Mucosa of descending colon (tissue), 3 donors: Measurements from ENCODE around the gene ZNF608. TPM values are rescaled to one million over a fixed set of nuclear protein-coding genes. Genes with fewer than 3 reads are reported as not detected.

Experiments used
- ATAC-seq: fragments of 200-7000 bp; cut with Tn5 transposase; one replicate; pipeline ENCODE4 v1.9.1; 2020; ENCODE audit warnings: mild to moderate bottlenecking, moderate library complexity
- DNase-seq, 3 donors: peaks; one replicate each; pipeline ENCODE4 v3.0.0-alpha.2; 2020
- H3K36me3 ChIP-seq: fragments of 200-600 bp; one replicate; pipeline ENCODE4 v1.8.0; 2021; ENCODE audit warnings: low read depth, mild to moderate bottlenecking
- H3K4me1 ChIP-seq: fragments of 200-600 bp; one replicate; pipeline ENCODE4 v1.8.0; 2021; ENCODE audit warnings: low read depth, mild to moderate bottlenecking
- H3K4me3 ChIP-seq: fragments of 200-600 bp; one replicate; pipeline ENCODE4 v1.8.0; 2021; ENCODE audit warnings: mild to moderate bottlenecking
- H3K9me3 ChIP-seq: fragments of 200-600 bp; one replicate; pipeline ENCODE4 v1.8.0; 2021; ENCODE audit warnings: mild to moderate bottlenecking
- intact Hi-C, 2 donors: fragments of 100-400 bp; cut with DNase I in 1 of 2; cut with micrococcal nuclease in 1 of 2; formaldehyde crosslinking; loops; one replicate each; pipeline versions ENCODE4 v1.11.0 to v1.11.1; 2022; cut with DNase I, micrococcal nuclease
- total RNA-seq, 3 donors: library from RNA; stranded (reverse); fragmentation: NEBNext Ultra II Directional in 2 of 3; extraction: Animal tissue kit (Norgen Biotek cat#: 25700) in 2 of 3; gene quantifications; one replicate each; pipeline versions ENCODE4 v1.2.1 to v1.2.4, GENCODE V29; 2021 to 2023
- TF ChIP-seq, protein P1 (sequence below): fragments of 200-600 bp; IDR thresholded peaks from one replicate; pipeline ENCODE4 v1.8.0; 2022; ENCODE audit warnings: antibody characterized with exemption, mild to moderate bottlenecking
- donor health status: DM: no; HTN: no; CAD: no; lungs with moderate emphysema.
- donor health status: DM: no; HTN: no; CAD: no.
- donor health status: DM: no; HTN: yes; CAD: no.

The ZNF608 gene
- total RNA-seq, 3 donors from 2014 or later, result 19.7 to 32.3 (median 27.2) TPM

DNA sequence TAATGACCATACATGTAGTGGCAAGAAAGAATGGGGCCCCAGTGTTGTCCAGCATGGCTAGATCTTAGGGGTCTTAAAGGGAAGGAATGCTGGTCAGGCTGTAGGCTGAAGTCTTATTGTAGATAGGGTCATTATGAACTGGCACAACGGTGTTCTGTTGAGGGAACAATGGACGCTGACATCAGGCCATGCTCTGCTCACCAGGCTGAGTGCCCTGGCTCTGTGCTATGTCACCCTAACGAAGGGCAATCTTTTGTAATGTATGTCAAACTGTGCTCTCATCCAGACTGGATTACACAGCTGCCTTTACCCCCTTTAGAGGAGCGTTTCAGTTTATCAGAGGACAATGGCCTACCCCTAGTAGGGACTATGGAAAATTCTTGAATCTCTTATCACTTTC lies 14.6 kb upstream of the ZNF608 start:
- no peaks in the 10 kb centered on the region for H3K36me3 ChIP-seq
- H3K4me3 ChIP-seq, result no peak overlapping the region
- no peaks in the 10 kb centered on the region for H3K9me3 ChIP-seq
- H3K4me1 ChIP-seq, result no peaks in the 10 kb centered on the region
- no peak for ATAC-seq
- DNase-seq, result no peak
- TF ChIP-seq, protein P1, sequence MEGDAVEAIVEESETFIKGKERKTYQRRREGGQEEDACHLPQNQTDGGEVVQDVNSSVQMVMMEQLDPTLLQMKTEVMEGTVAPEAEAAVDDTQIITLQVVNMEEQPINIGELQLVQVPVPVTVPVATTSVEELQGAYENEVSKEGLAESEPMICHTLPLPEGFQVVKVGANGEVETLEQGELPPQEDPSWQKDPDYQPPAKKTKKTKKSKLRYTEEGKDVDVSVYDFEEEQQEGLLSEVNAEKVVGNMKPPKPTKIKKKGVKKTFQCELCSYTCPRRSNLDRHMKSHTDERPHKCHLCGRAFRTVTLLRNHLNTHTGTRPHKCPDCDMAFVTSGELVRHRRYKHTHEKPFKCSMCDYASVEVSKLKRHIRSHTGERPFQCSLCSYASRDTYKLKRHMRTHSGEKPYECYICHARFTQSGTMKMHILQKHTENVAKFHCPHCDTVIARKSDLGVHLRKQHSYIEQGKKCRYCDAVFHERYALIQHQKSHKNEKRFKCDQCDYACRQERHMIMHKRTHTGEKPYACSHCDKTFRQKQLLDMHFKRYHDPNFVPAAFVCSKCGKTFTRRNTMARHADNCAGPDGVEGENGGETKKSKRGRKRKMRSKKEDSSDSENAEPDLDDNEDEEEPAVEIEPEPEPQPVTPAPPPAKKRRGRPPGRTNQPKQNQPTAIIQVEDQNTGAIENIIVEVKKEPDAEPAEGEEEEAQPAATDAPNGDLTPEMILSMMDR, result no peak
- intact Hi-C loops, result no loop called here

DNA sequence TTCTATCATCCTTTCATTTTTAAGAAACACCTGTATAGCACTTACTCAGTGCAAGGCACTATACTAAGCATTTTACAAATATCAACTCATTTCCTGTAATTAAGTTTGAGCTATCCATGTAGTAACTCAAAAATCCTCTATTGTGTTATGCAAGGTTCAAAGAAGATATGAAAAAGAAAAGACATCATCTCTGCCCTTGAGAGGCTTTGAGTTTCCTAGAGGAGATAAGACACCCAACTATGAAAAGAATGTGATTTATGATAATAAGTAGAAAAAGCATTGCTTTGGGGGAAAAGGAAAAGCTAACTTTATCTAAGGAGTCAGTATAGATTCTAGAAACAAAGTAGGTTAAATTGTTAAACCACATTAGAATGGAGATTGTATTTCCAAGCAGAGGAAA lies 14.2 kb upstream of the ZNF608 start:
- H3K36me3 ChIP-seq, result no peaks in the 10 kb centered on the region
- DNase-seq, result no peak
- H3K4me1 ChIP-seq, result no peaks in the 10 kb centered on the region
- TF ChIP-seq, protein P1, result no peak
- intact Hi-C loops, result no loop called here
- ATAC-seq, result no peak
- H3K4me3 ChIP-seq, result no peak overlapping the region
- no peaks in the 10 kb centered on the region for H3K9me3 ChIP-seq

DNA sequence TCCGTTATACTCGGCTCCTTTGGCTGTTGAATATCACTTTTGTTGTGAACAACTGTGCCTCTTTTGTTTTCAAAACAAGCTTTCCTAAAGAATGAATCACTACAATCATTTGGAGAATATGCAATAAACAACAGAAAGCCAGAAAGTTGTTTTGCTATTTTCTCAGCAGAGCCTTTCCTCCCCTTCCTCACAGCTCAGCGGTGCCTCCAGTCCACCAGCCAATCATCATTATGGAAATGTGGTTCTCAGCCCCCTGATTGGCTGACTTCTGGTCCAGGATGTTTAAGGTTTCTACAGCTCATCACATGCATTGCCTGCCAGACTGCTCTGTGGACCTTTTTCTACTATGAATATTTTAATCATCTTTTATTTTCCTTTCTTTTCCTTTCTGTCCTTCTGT lies 9.1 kb upstream of the ZNF608 start:
- H3K9me3 ChIP-seq, result no peaks in the 10 kb centered on the region
- intact Hi-C loops, result no loop called here
- no peak overlapping the region for H3K4me3 ChIP-seq
- no peaks in the 10 kb centered on the region for H3K4me1 ChIP-seq
- no peaks in the 10 kb centered on the region for H3K36me3 ChIP-seq
- TF ChIP-seq, protein P1, result no peak
- ATAC-seq, result no peak
- DNase-seq, result no peak

DNA sequence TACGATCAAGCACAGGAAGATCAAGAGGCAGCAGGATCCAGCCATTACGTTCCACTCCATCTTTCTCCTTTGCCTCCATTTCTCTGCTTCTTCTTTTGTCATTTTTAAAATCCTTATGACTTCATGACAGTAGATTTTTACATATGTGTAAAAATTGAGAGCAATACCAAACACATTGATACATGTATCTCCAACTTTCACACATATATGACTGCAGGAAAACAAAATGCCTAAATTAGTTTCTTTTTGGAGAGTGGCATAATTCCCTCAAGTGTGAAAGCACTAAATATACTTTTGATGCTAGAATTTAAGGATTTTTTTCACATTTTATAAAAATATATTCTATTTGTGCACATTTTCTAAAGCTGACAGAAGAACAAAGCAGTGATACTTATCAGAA lies 8.6 kb upstream of the ZNF608 start:
- no peak for ATAC-seq
- H3K9me3 ChIP-seq, result no peaks in the 10 kb centered on the region
- DNase-seq, result no peak

DNA sequence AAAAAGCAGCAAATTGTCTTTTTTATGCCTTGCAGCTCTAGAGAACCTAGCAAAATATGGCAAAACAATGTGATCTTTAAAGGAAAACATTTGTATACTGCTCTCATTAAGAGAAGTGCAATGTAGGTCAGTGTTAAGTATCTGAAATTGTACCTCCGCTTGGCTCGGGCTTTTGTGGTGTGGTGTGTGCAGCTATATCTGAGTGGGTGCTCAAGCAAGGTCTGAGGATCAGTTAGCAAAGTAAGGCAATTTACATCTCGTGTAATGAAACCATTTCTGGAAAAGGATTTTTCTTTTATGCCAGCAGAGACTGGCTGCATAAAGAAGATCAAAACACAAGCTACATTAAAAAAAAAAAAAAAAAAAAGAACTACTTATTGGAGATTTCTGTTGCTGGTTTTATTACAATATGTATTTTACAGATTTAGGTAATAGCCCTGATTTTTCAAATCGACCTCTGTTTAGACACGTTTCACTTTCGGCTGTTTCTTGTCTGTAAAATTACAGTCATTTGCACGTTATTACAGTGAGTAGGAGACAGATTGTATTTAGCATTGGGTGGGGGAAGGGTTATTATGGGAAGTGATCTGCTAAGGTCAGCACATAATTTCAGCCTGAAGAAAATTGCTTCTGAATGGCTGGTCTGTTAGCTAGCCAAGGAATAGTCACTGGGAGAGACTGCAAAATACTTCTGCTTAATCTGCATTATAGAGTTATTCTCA lies 7.9 kb upstream of the ZNF608 start:
- H3K4me1 ChIP-seq, result peaks cover 4% of the 10 kb centered on the region
- no peak overlapping the region for H3K4me3 ChIP-seq
- H3K36me3 ChIP-seq, result no peaks in the 10 kb centered on the region
- intact Hi-C loops, result no loop called here
- no peaks in the 10 kb centered on the region for H3K9me3 ChIP-seq
- TF ChIP-seq, protein P1, result no peak
- no peak for DNase-seq
- ATAC-seq, result peak; percentile 21

More for the DNA sequence above, 8.6 kb upstream of the ZNF608 start:
- intact Hi-C loops, result no loop called here
- TF ChIP-seq, protein P1, result no peak
- Histone ChIP-seq H3K36me3 (no peaks in the 10 kb centered on the region), H3K4me1 (peaks cover 4% of the 10 kb centered on the region), H3K4me3 (no peak overlapping the region)
